ENCODE results near the gene HNRNPCL2. TPM values are rescaled to one million over a fixed set of nuclear protein-coding genes. Genes with fewer than 3 reads are reported as not detected.
"Not testable (repeated sequence)": the region's sequence is repeated elsewhere in the genome, so short reads cannot be mapped to it uniquely, and the experiment has no call there.

HNRNPCL2 gene
- total RNA-seq = not detected

DNA sequence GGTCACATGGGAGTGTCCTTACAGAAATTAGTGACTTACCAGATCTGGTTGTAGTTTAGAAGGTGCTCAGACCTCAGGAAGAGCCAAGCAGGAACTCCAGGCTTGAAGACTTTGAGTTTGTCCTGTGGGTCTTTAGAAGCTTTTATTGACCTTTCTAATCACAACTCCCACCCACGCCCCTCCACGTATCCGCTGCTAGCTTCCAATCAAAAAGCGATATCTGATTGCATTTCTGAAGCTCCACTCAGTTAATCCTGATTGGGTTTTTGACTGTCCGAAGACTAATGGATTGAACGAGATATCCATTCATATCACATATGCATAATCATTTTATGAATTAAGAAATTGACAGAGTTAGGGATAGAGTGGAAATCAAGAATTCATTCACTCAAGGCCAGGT, at the start of gene HNRNPCL2:
Gene HNRNPCL2 (minus strand): TSS at position 101 of the 400 bp plus-strand sequence. CDS start 454 bp downstream, outside the sequence.
- POLR2A ChIA-PET; H3K4me3 Mint-ChIP-seq; H3K27me3 Mint-ChIP-seq; ATAC-seq (ENCODE audit: low read depth); H3K36me3 Mint-ChIP-seq; DNase-seq; H3K4me1 Mint-ChIP-seq; H3K27ac Mint-ChIP-seq; H3K9me3 Mint-ChIP-seq: not testable (repeated sequence)

DNA sequence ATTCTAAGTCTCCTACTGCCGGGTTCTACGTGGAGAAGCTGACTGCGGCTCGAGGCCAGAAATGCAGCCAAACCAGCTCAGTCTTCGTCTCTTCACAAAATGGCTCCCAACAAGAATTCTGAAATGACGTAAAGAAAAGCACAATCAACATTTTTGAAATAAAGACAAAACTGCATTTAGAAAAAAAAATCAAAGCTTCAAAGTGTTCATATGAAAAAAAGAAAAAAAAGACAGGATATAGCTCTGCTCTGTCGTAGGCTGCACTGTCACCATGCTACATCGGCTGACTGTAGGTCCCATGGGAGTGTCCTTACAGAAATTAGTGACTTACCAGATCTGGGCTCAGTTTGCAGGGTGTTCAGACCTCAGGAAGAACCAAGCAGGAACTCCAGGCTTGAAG, 48.9 kb upstream of the HNRNPCL2 start, which contains the start of gene HNRNPCL4:
Gene HNRNPCL4 (minus strand): TSS at position 101 of the 400 bp plus-strand sequence. CDS start 164 bp downstream, outside the sequence.
- DNase-seq; POLR2A ChIA-PET; H3K36me3 Mint-ChIP-seq; H3K4me3 Mint-ChIP-seq; H3K9me3 Mint-ChIP-seq; ATAC-seq (ENCODE audit: low read depth); H3K27me3 Mint-ChIP-seq; H3K27ac Mint-ChIP-seq; H3K4me1 Mint-ChIP-seq: not testable (repeated sequence)

DNA sequence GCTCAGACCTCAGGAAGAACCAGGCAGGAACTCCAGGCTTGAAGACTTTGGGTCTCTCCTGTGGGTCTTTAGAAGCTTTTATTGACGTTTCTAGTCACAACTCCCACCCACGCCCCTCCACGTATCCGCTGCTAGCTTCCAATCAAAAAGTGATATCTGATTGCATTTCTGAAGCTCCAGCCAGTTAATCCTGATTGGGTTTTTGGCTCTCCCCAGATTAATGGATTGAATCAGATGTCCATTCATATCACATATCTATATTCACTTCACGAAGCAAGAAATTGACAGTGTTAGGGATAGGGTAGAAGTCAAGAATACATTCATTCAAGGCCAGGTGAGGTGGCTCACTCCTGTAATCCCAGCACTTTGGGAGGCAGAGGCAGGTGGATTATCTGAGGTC, 39.3 kb upstream of the HNRNPCL2 start, which contains the start of gene PRAMEF26:
Gene PRAMEF26 (minus strand): TSS at position 101 of the 400 bp plus-strand sequence. CDS start 2,914 bp downstream, outside the sequence.
- H3K4me1 Mint-ChIP-seq; H3K36me3 Mint-ChIP-seq; POLR2A ChIA-PET; H3K4me3 Mint-ChIP-seq; H3K9me3 Mint-ChIP-seq; DNase-seq; H3K27me3 Mint-ChIP-seq; H3K27ac Mint-ChIP-seq; ATAC-seq (ENCODE audit: low read depth): not testable (repeated sequence)

DNA sequence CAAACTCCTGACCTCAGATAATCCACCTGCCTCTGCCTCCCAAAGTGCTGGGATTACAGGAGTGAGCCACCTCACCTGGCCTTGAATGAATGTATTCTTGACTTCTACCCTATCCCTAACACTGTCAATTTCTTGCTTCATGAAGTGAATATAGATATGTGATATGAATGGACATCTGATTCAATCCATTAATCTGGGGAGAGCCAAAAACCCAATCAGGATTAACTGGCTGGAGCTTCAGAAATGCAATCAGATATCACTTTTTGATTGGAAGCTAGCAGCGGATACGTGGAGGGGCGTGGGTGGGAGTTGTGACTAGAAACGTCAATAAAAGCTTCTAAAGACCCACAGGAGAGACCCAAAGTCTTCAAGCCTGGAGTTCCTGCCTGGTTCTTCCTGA, 46.2 kb downstream of the HNRNPCL2 start, which contains the start of gene PRAMEF25:
Gene PRAMEF25 (plus strand): TSS at position 301 of the 400 bp plus-strand sequence. CDS start 2,920 bp downstream, outside the sequence.
- H3K4me1 Mint-ChIP-seq; H3K9me3 Mint-ChIP-seq; DNase-seq; H3K4me3 Mint-ChIP-seq; H3K36me3 Mint-ChIP-seq; H3K27ac Mint-ChIP-seq; POLR2A ChIA-PET; ATAC-seq (ENCODE audit: low read depth); H3K27me3 Mint-ChIP-seq: not testable (repeated sequence)

Other genes with a start within 250 kb of the HNRNPCL2 start
- not detected for gene PRAMEF4, start 230.7 kb downstream of the HNRNPCL2 start, total RNA-seq
- not detected for gene PRAMEF10, start 218.6 kb downstream of the HNRNPCL2 start, total RNA-seq
- not detected for gene PRAMEF7, start 200.2 kb downstream of the HNRNPCL2 start, total RNA-seq
- not detected for gene PRAMEF6, start 169.3 kb downstream of the HNRNPCL2 start, total RNA-seq
- not detected for gene PRAMEF27, start 60.3 kb downstream of the HNRNPCL2 start, total RNA-seq
- not detected for gene HNRNPCL3, start 56.1 kb downstream of the HNRNPCL2 start, total RNA-seq
- not detected for gene PRAMEF25, start 46.1 kb downstream of the HNRNPCL2 start, total RNA-seq
- gene PRAMEF26, start 39.2 kb upstream of the HNRNPCL2 start, total RNA-seq = not detected
- gene HNRNPCL4, start 48.8 kb upstream of the HNRNPCL2 start, total RNA-seq = not detected
- not detected for gene PRAMEF9, start 55.0 kb upstream of the HNRNPCL2 start, total RNA-seq
- not detected for gene PRAMEF13, start 84.6 kb upstream of the HNRNPCL2 start, total RNA-seq
- not detected for gene PRAMEF18, start 109.3 kb upstream of the HNRNPCL2 start, total RNA-seq
- gene PRAMEF5, start 137.3 kb upstream of the HNRNPCL2 start, total RNA-seq = not detected
- gene PRAMEF8, start 168.3 kb upstream of the HNRNPCL2 start, total RNA-seq = not detected
- gene PRAMEF33, start 186.7 kb upstream of the HNRNPCL2 start, total RNA-seq = not detected
- gene PRAMEF15, start 198.7 kb upstream of the HNRNPCL2 start, total RNA-seq = not detected
- not detected for gene PRAMEF14, start 230.3 kb upstream of the HNRNPCL2 start, total RNA-seq

Measured in activated naive CD8-positive, alpha-beta T cell treated with anti-CD3 and anti-CD28 coated beads, Interleukin-2, amount 10 ng/mL, durations not matched to agents 7 days and 5 days (primary cell).